DOHH2 (cell line): ENCODE results near the gene CGB8.
"Not testable (repeated sequence)": the region's sequence is repeated elsewhere in the genome, so short reads cannot be mapped to it uniquely, and the experiment has no call there.

ENCODE experiments used
- CTCF ChIP-seq: fragments of 200-600 bp; sonication (generic); IDR thresholded peaks from one replicate; pipeline ENCODE4 v1.5.1; 2014; ENCODE audit warnings: antibody characterized with exemption, mild to moderate bottlenecking, low read depth, low read length; ENCODE audit not compliant: poor library complexity, severe bottlenecking
- EZH2phosphoT487 ChIP-seq: fragments of 200-600 bp; sonication (generic); IDR thresholded peaks from 2 replicates; pipeline ENCODE4 v1.6.1; 2017; ENCODE audit warnings: borderline replicate concordance, mild to moderate bottlenecking, antibody characterized with exemption, low read length, moderate library complexity, mixed read lengths

- not testable (repeated sequence) for TF ChIP-seq CTCF, EZH2phosphoT487
These were observed 8.1 kb upstream of the CGB8 start for GRCh38 chr19:49056902-49057596.
